Measurements from ENCODE around the gene UBALD2. TPM values are rescaled to one million over a fixed set of nuclear protein-coding genes. Genes with fewer than 3 reads are reported as not detected.
A peak's percentile ranks its signal among the peaks of the same experiment; 100 is the strongest.

UBALD2 gene
- total RNA-seq, 1 experiment from 2014 or later = 87.9 TPM

DNA sequence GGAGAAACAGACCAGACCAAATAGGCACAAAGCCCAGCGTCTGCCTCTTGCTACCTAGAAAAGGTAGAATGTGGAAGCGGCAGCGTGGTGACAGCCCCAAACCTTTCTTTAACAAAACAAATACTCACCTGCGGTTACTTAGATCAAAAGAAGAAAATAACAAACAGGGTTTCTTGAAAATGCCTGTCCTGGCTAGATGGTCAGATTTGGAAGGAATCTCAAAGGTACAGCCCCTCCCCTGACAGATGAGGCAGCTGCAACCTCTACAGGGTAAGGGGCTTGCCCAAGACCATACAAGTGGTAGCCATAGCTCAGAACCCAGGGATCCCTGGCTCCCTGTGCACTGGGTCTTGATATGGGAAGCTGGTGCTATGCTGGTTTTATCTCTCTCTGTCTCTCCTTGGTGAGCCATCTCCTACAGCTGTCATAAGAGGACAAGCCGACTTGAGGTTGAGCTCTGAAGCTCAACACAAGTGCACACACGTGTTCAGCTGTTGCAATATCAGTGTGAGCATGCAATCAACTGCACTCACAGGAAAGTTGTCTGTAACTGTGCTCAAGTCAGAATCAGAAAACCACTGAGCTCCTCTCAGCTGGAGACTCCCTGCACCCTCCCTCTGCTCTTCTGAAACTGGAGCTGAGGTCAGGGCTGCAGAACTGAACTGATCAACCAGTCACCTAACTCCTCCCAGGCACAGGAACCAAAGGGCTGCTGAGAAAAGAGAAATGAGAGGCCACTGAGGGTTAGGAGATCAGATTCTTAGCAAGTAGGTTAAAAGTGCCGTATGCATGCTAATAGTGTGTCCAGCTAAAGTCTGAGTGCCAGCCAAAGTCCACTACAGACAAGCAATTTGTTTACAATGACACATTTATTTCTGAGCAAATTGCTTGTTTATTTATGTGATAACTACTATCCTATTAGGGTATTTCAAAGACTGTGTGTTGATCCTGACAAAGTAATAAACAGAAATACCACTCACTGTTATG, 18.8 kb upstream of the UBALD2 start:
- no peak overlapping the region for H3K4me3 Mint-ChIP-seq (ENCODE audit: low read depth, unreplicated experiment)
- no peaks in the 10 kb centered on the region for H3K9me3 Mint-ChIP-seq (ENCODE audit: low read depth, unreplicated experiment)
- peaks cover 7% of the 10 kb centered on the region for H3K36me3 Mint-ChIP-seq (ENCODE audit: insufficient read depth, unreplicated experiment)
- DNase-seq = no peak
- no peaks in the 10 kb centered on the region for H3K27me3 Mint-ChIP-seq (ENCODE audit: unreplicated experiment)
- no peak overlapping the region for H3K27ac Mint-ChIP-seq (ENCODE audit: unreplicated experiment)
- TF ChIP-seq, protein P1, sequence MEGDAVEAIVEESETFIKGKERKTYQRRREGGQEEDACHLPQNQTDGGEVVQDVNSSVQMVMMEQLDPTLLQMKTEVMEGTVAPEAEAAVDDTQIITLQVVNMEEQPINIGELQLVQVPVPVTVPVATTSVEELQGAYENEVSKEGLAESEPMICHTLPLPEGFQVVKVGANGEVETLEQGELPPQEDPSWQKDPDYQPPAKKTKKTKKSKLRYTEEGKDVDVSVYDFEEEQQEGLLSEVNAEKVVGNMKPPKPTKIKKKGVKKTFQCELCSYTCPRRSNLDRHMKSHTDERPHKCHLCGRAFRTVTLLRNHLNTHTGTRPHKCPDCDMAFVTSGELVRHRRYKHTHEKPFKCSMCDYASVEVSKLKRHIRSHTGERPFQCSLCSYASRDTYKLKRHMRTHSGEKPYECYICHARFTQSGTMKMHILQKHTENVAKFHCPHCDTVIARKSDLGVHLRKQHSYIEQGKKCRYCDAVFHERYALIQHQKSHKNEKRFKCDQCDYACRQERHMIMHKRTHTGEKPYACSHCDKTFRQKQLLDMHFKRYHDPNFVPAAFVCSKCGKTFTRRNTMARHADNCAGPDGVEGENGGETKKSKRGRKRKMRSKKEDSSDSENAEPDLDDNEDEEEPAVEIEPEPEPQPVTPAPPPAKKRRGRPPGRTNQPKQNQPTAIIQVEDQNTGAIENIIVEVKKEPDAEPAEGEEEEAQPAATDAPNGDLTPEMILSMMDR (IDR thresholded peaks at IDR 0.05; ENCODE audit: unreplicated experiment) = no peak
- no TSS peak for BruUV-seq (replicated peaks)
- intact Hi-C loops (cut with micrococcal nuclease; ENCODE audit: unreplicated experiment) = no loop called here
- H3K4me1 Mint-ChIP-seq (ENCODE audit: low read depth, unreplicated experiment) = peaks cover 19% of the 10 kb centered on the region
- CTCF ChIA-PET = interaction anchor here (0.6 to 2.9 kb wide), 6 partner anchors 9 to 65 kb away, joined by 3 to 10 read pairs (median 4); no protein-coding TSS in a partner anchor

DNA sequence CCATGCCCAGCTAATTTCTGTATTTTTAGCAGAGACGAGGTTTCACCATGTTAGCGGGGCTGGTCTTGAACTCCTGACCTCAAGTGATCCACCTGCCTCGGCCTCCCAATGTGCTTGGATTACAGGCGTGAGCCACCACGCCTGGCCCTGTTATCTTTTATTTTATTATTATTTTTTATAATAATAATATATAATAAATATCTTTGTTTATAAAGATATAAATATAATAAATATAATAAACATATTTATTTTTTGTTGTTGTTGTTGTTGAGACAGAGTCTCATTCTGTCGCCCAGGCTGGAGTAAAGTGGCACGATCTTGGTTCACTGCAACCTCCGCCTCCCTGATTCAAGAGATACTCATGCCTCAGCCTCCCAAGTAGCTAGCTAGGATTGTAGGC, 17.8 kb upstream of the UBALD2 start:
- intact Hi-C loops (cut with micrococcal nuclease; ENCODE audit: unreplicated experiment) = no loop called here
- CTCF ChIA-PET = interaction anchor here (1.6 to 2.9 kb wide), 2 partner anchors 11 to 32 kb away, joined by 8 to 10 read pairs; no protein-coding TSS in a partner anchor
- H3K36me3 Mint-ChIP-seq (ENCODE audit: insufficient read depth, unreplicated experiment) = no peaks in the 10 kb centered on the region
- no peak overlapping the region for H3K4me3 Mint-ChIP-seq (ENCODE audit: low read depth, unreplicated experiment)
- no TSS peak for BruUV-seq (replicated peaks)
- no peak overlapping the region for H3K27ac Mint-ChIP-seq (ENCODE audit: unreplicated experiment)
- no peak for DNase-seq
- H3K9me3 Mint-ChIP-seq (ENCODE audit: low read depth, unreplicated experiment) = no peaks in the 10 kb centered on the region
- H3K4me1 Mint-ChIP-seq (ENCODE audit: low read depth, unreplicated experiment) = peaks cover 28% of the 10 kb centered on the region
- no peaks in the 10 kb centered on the region for H3K27me3 Mint-ChIP-seq (ENCODE audit: unreplicated experiment)
- TF ChIP-seq, protein P1 (IDR thresholded peaks at IDR 0.05; ENCODE audit: unreplicated experiment) = no peak

DNA sequence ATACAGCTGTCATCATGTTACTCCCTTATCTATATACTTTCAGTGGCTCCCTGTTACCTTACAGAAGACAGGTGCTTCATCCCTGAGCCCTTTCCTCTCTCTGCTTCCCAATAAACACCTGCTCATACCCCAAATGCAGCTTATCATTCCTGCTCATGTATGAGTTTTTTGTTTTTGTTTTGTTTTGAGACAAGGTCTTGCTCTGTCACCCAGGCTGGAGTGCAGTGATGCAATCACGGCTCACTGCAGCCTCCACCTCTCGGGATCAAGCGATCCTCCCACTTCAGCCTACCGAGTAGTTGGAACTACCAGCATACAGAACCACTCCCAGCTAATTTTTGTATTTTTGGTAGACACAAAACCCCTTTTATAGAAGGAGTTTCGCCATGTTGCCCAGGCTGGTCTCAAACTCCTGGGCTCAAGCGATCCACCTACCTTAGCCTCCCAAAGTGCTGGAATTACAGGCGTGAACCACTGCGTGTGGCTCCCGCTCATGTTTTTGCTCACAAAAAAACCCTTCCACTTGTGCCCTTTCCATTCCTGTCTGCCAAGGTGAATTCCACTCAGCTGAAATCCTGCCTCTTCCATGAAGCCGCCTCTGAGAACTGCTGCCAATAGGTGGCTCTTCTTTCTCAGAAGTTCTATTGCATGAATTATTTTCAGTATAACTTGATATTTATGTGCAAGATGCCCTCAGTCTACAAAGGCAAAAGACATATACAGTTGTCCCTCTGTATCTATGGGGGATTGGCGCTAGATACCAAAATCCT, 16.9 kb upstream of the UBALD2 start:
- BruUV-seq (replicated peaks) = no TSS peak
- no peaks in the 10 kb centered on the region for H3K36me3 Mint-ChIP-seq (ENCODE audit: insufficient read depth, unreplicated experiment)
- H3K9me3 Mint-ChIP-seq (ENCODE audit: low read depth, unreplicated experiment) = no peaks in the 10 kb centered on the region
- TF ChIP-seq, protein P1 (IDR thresholded peaks at IDR 0.05; ENCODE audit: unreplicated experiment) = peak; percentile 16
- H3K4me1 Mint-ChIP-seq (ENCODE audit: low read depth, unreplicated experiment) = peaks cover 36% of the 10 kb centered on the region
- DNase-seq = no peak
- H3K4me3 Mint-ChIP-seq (ENCODE audit: low read depth, unreplicated experiment) = no peak overlapping the region
- CTCF ChIA-PET = interaction anchor here (2.9 kb wide), 1 partner anchor 31 kb away, joined by 10 read pairs; no protein-coding TSS in a partner anchor
- intact Hi-C loops (cut with micrococcal nuclease; ENCODE audit: unreplicated experiment) = no loop called here
- no peaks in the 10 kb centered on the region for H3K27me3 Mint-ChIP-seq (ENCODE audit: unreplicated experiment)
- no peak overlapping the region for H3K27ac Mint-ChIP-seq (ENCODE audit: unreplicated experiment)

DNA sequence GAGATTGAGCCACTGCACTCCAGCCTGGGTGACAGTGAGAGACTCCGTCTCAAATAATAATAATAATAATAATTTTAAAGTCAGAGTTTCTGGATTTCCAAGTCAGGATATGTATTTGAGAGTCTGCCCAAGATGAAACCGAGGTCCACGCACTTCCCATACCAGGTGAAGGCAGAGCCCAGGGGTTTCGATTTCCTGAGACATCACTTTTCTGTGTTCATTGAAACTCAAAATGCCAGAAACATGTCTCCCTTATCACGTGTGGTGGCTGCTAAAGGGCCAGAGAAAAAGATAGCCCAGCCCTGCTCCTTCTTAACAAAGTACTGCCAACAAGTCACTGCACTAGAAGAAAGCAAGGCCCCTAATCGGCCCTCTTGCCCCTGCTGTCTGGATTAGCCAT, 15.0 kb upstream of the UBALD2 start:
- H3K4me1 Mint-ChIP-seq (ENCODE audit: low read depth, unreplicated experiment) = peaks cover 36% of the 10 kb centered on the region
- TF ChIP-seq, protein P1 (IDR thresholded peaks at IDR 0.05; ENCODE audit: unreplicated experiment) = no peak

More for the DNA sequence above, 15.0 kb upstream of the UBALD2 start:
- intact Hi-C loops (cut with micrococcal nuclease; ENCODE audit: unreplicated experiment) = no loop called here
- Mint-ChIP-seq H3K27ac (ENCODE audit: unreplicated experiment) (no peak overlapping the region), H3K9me3 (ENCODE audit: low read depth, unreplicated experiment) (no peaks in the 10 kb centered on the region), H3K4me3 (ENCODE audit: low read depth, unreplicated experiment) (no peak overlapping the region), H3K36me3 (ENCODE audit: insufficient read depth, unreplicated experiment) (no peaks in the 10 kb centered on the region), H3K27me3 (ENCODE audit: unreplicated experiment) (no peaks in the 10 kb centered on the region)
- no peak for DNase-seq
- CTCF ChIA-PET = no interaction called here
- BruUV-seq (replicated peaks) = no TSS peak

Measured in Calu3 (cell line).